H1 (cell line): ENCODE data around the gene PSAP. TPM values are rescaled to one million over a fixed set of nuclear protein-coding genes. Genes with fewer than 3 reads are reported as not detected.

ENCODE experiments used
- CTCF ChIA-PET: fragments of 300-600 bp; sonication (Branson Sonifier 250); formaldehyde crosslinking; loops from one replicate; lab custom pipeline; 2021; ENCODE audit not compliant: partially characterized antibody; lab: Charles Lee
- POLR2A ChIA-PET: fragments of 300-600 bp; sonication (Branson Sonifier 250); formaldehyde crosslinking; loops from one replicate; lab custom pipeline; 2021; ENCODE audit warnings: inconsistent platforms; ENCODE audit not compliant: partially characterized antibody; lab: Charles Lee
- DNase-seq, 2 experiments: peaks; one replicate each; pipeline versions ENCODE4 v3.0.0 to v3.0.0-alpha.2; 2010 to 2022; ENCODE audit warnings: low spot score in 2 of 2, low read depth in 1 of 2, mixed read lengths in 1 of 2
- FAIRE-seq: peaks from 2 replicates; lab custom pipeline; 2011; peaks lifted over from hg19 to GRCh38; lab: Jason Lieb, UNC
- H2AFZ ChIP-seq: 2 replicates; pipeline ENCODE4 v1.8.1; 2012; ENCODE audit warnings: low read length, inconsistent platforms
- H2AK5ac ChIP-seq: 2 replicates; pipeline ENCODE4 v1.6.1; 2013; ENCODE audit warnings: low read depth, low read length
- H2BK120ac ChIP-seq: replicated peaks from 2 replicates; pipeline ENCODE3; 2013; ENCODE audit warnings: low read depth, low read length, inconsistent platforms
- H2BK12ac ChIP-seq: 2 replicates; pipeline ENCODE4 v1.6.1; 2013; ENCODE audit warnings: low read depth, low read length
- H2BK15ac ChIP-seq: 2 replicates; pipeline ENCODE4 v1.6.1; 2013; ENCODE audit warnings: low read length
- H2BK20ac ChIP-seq: 2 replicates; pipeline ENCODE4 v1.6.1; 2013; ENCODE audit warnings: low read length
- H2BK5ac ChIP-seq: 2 replicates; pipeline ENCODE4 v1.6.1; 2013; ENCODE audit warnings: low read depth, low read length
- H3K14ac ChIP-seq: 2 replicates; pipeline ENCODE4 v1.6.1; 2013; ENCODE audit warnings: inconsistent platforms; ENCODE audit not compliant: insufficient read length
- H3K18ac ChIP-seq: 2 replicates; pipeline ENCODE4 v1.6.1; 2013; ENCODE audit warnings: low read length; ENCODE audit errors: extremely low read depth
- H3K23ac ChIP-seq: 2 replicates; pipeline ENCODE4 v1.6.1; 2013; ENCODE audit warnings: inconsistent platforms; ENCODE audit not compliant: insufficient read length
- H3K23me2 ChIP-seq: 2 replicates; pipeline ENCODE4 v1.6.1; 2013; ENCODE audit warnings: low read depth, low read length
- H3K27ac ChIP-seq: 2 replicates; pipeline ENCODE4 v1.6.1; 2011; ENCODE audit warnings: low read depth, low read length, inconsistent platforms
- H3K27me3 ChIP-seq, 4 experiments: replicated peaks in 1 of 4; 1 replicate in 1 of 4; 2 replicates in 3 of 4; pipeline versions ENCODE4 v1.6.1 to v1.8.1; 2011 to 2013; ENCODE audit warnings: low read length in 3 of 4, mild to moderate bottlenecking in 3 of 4, inconsistent platforms in 2 of 4, mixed read lengths in 2 of 4, moderate library complexity in 1 of 4; ENCODE audit not compliant: control insufficient read depth in 3 of 4, insufficient read depth in 3 of 4; ENCODE audit errors: extremely low read depth in 1 of 4
- H3K36me3 ChIP-seq, 4 experiments: 2 replicates each; pipeline versions ENCODE4 v1.6.1 to v1.8.1; 2011 to 2013; ENCODE audit warnings: mild to moderate bottlenecking in 4 of 4, low read length in 3 of 4, moderate library complexity in 2 of 4, control low read depth in 1 of 4, inconsistent platforms in 1 of 4; ENCODE audit not compliant: insufficient read depth in 4 of 4, control insufficient read depth in 2 of 4
- H3K4ac ChIP-seq: replicated peaks from 2 replicates; pipeline ENCODE3; 2013; ENCODE audit warnings: low read length, low read depth, mixed read lengths, inconsistent platforms; ENCODE audit not compliant: insufficient read length
- H3K4me1 ChIP-seq, 4 experiments: replicated peaks in 1 of 4; 1 replicate in 1 of 4; 2 replicates in 3 of 4; pipeline versions ENCODE4 v1.6.1 to v1.8.1; 2011 to 2013; ENCODE audit warnings: low read length in 3 of 4, inconsistent platforms in 2 of 4, mixed read lengths in 1 of 4; ENCODE audit not compliant: insufficient read depth in 4 of 4, control insufficient read depth in 3 of 4
- H3K4me2 ChIP-seq, 2 experiments: 2 replicates each; pipeline versions ENCODE4 v1.6.1 to v1.8.1; 2011 to 2013; ENCODE audit warnings: low read depth in 2 of 2, low read length in 2 of 2, control low read depth in 1 of 2, inconsistent platforms in 1 of 2, mild to moderate bottlenecking in 1 of 2; ENCODE audit not compliant: insufficient read depth in 1 of 2
- H3K4me3 ChIP-seq, 4 experiments: fragments of 200-600, 300-600 bp in 1 of 4; sonication (generic), shearing (Covaris generic), sonication (Bioruptor Twin) in 1 of 4; 2 replicates each; pipeline versions ENCODE4 v1.5.1 to v1.8.1; 2011 to 2016; ENCODE audit warnings: low read length in 4 of 4, low read depth in 3 of 4, control low read depth in 2 of 4, inconsistent platforms in 2 of 4, mild to moderate bottlenecking in 2 of 4, mixed read lengths in 1 of 4, moderate library complexity in 1 of 4; ENCODE audit not compliant: insufficient read depth in 2 of 4; ENCODE audit errors: extremely low read depth in 1 of 4
- H3K56ac ChIP-seq: replicated peaks from 2 replicates; pipeline ENCODE3; 2013; ENCODE audit warnings: low read depth, mild to moderate bottlenecking, mixed read lengths, low read length, inconsistent platforms; ENCODE audit not compliant: insufficient read length
- H3K79me1 ChIP-seq: 2 replicates; pipeline ENCODE4 v1.6.1; 2013; ENCODE audit warnings: low read depth, low read length, control low read depth
- H3K79me2 ChIP-seq, 2 experiments: 2 replicates each; pipeline versions ENCODE4 v1.6.1 to v1.8.1; 2012 to 2013; ENCODE audit warnings: low read length in 2 of 2, mild to moderate bottlenecking in 2 of 2, inconsistent platforms in 1 of 2; ENCODE audit not compliant: insufficient read depth in 2 of 2, control insufficient read depth in 1 of 2
- H3K9ac ChIP-seq, 4 experiments: replicated peaks in 1 of 4; 1 replicate in 1 of 4; 2 replicates in 3 of 4; pipeline versions ENCODE4 v1.6.1 to v1.8.1; 2011 to 2013; ENCODE audit warnings: low read depth in 3 of 4, low read length in 3 of 4, control low read depth in 2 of 4, mild to moderate bottlenecking in 2 of 4, moderate library complexity in 2 of 4, inconsistent platforms in 1 of 4; ENCODE audit errors: extremely low read depth in 1 of 4
- H3K9me3 ChIP-seq, 2 experiments: 2 replicates each; pipeline versions ENCODE4 v1.6.1 to v1.8.1; 2012 to 2013; ENCODE audit warnings: mild to moderate bottlenecking in 2 of 2, moderate library complexity in 2 of 2, control low read depth in 1 of 2, inconsistent platforms in 1 of 2, low read depth in 1 of 2, low read length in 1 of 2, mixed read lengths in 1 of 2; ENCODE audit not compliant: insufficient read depth in 2 of 2
- H4K20me1 ChIP-seq, 2 experiments: replicated peaks in 1 of 2; 2 replicates each; pipeline versions ENCODE3 to v1.8.1; 2011 to 2013; ENCODE audit warnings: inconsistent platforms in 2 of 2, low read length in 2 of 2, mild to moderate bottlenecking in 1 of 2; ENCODE audit not compliant: insufficient read depth in 2 of 2, control insufficient read depth in 1 of 2
- H4K5ac ChIP-seq: 2 replicates; pipeline ENCODE4 v1.6.1; 2013; ENCODE audit warnings: low read length, low read depth, mixed read lengths, inconsistent platforms; ENCODE audit not compliant: insufficient read length
- H4K8ac ChIP-seq: 2 replicates; pipeline ENCODE4 v1.8.0; 2013; ENCODE audit warnings: mild to moderate bottlenecking, moderate library complexity, low read length, inconsistent platforms; ENCODE audit not compliant: insufficient read depth; ENCODE audit errors: extremely low read depth
- H4K91ac ChIP-seq: replicated peaks from 2 replicates; pipeline ENCODE3; 2013; ENCODE audit warnings: low read length, mixed read lengths, inconsistent platforms; ENCODE audit not compliant: insufficient read length
- BCL11A ChIP-seq, 2 experiments: IDR thresholded peaks; one replicate each; pipeline ENCODE4 v1.6.1; 2011; ENCODE audit warnings: low read depth in 2 of 2, low read length in 2 of 2, mild to moderate bottlenecking in 2 of 2
- GABPA ChIP-seq: IDR thresholded peaks from 2 replicates; pipeline ENCODE4 v1.6.1; 2011; ENCODE audit warnings: mild to moderate bottlenecking, low read length, moderate library complexity, borderline replicate concordance; ENCODE audit not compliant: insufficient read depth
- JUN ChIP-seq: IDR thresholded peaks from 2 replicates; pipeline ENCODE4 v1.6.1; 2011; ENCODE audit warnings: low read depth, mild to moderate bottlenecking, improper control_type of control experiment, low read length
- KDM1A ChIP-seq: fragments of 200-600, 300-600 bp; sonication (generic); IDR thresholded peaks from 2 replicates; pipeline ENCODE4 v1.7.1; 2016; ENCODE audit warnings: mild to moderate bottlenecking, low read length, borderline replicate concordance
- NRF1 ChIP-seq: IDR thresholded peaks from 2 replicates; pipeline ENCODE4 v1.6.1; 2011; ENCODE audit warnings: mild to moderate bottlenecking, low read depth, low read length, improper control_type of control experiment
- PHF8 ChIP-seq: fragments of 200-600 bp; sonication (generic); conservative IDR thresholded peaks from 2 replicates; pipeline ENCODE4 v1.7.1; 2012; ENCODE audit warnings: low read depth, mild to moderate bottlenecking, inconsistent platforms, low read length, moderate library complexity
- POU5F1 ChIP-seq: IDR thresholded peaks from 2 replicates; pipeline ENCODE4 v1.6.1; 2011; ENCODE audit warnings: low read depth, mild to moderate bottlenecking, low read length, moderate library complexity
- RFX5 ChIP-seq: IDR thresholded peaks from 2 replicates; pipeline ENCODE4 v1.6.1; 2011; ENCODE audit warnings: low read depth, low read length, improper control_type of control experiment, borderline replicate concordance
- WGBS, 2 experiments: shearing (Covaris generic) in 1 of 2; methylation state at CpG; one replicate each; pipeline versions ENCODE4 v1.1.6 to v1.1.7; 2013 to 2015; ENCODE audit warnings: low lambda C conversion rate in 2 of 2, mixed read lengths in 2 of 2, inconsistent platforms in 1 of 2, low coverage in 1 of 2, missing lambda C conversion rate in 1 of 2; ENCODE audit not compliant: insufficient replicate concordance in 2 of 2, insufficient coverage in 1 of 2, insufficient read length in 1 of 2; ENCODE audit errors: extremely low coverage in 1 of 2, missing lambda C conversion rate in 1 of 2; 5-methylcytosine and 5-hydroxymethylcytosine counted together
- polyA plus RNA-seq, 7 experiments: library from polyadenylated mRNA; depleted of rRNA in 3 of 7; stranded (reverse) in 5 of 7; unstranded in 2 of 7; fragments of >200 nt in 5 of 7; fragments of 200-250 nt in 2 of 7; gene quantifications; 1 replicate in 5 of 7; 2 replicates in 1 of 7; 4 replicates in 1 of 7; pipeline versions ENCODE4 v1.2.1 to v1.2.3, GENCODE V29; 2011 to 2013; ENCODE audit warnings: missing spikeins in 2 of 7, mixed read lengths in 2 of 7
- total RNA-seq: library from RNA; stranded (reverse); fragmentation: NEBNext Ultra II Directional; extraction: Animal tissue kit (Norgen Biotek cat#: 25700); gene quantifications from 2 replicates; pipeline ENCODE4 v1.2.1, GENCODE V29; 2021

Gene PSAP
- total and polyA plus RNA-seq, 2 of the 8 experiments (the other 6 are each of a cell fraction or from before 2014, with no cell fraction given), result 386 to 504 TPM

- H4K8ac ChIP-seq, result no peak overlapping the region
- no peak overlapping the region for H2BK15ac ChIP-seq
- no peaks in the 10 kb centered on the region for H3K4me1 ChIP-seq
- peaks cover 3 to 15% of the 10 kb centered on the region in 2 experiments for H4K20me1 ChIP-seq
- 98% methylated on average over 5 of the region's 5 CpGs; no CpG with 5 or more reads in 1 of the 2 experiments for WGBS, 2 experiments
- H3K4me3 ChIP-seq, result no peak overlapping the region
- H4K91ac ChIP-seq, result no peak overlapping the region
- no peak overlapping the region for H2BK20ac ChIP-seq
- H4K5ac ChIP-seq, result no peak overlapping the region
- FAIRE-seq (no peak), DNase-seq (no peak)
- no peaks in the 10 kb centered on the region for H3K27me3 ChIP-seq
- ChIA-PET POLR2A (interaction anchor here (1.7 kb wide), 1 partner anchor 13 kb away, joined by 4 read pairs; no protein-coding TSS in a partner anchor), CTCF (interaction anchor here (0.8 to 1.8 kb wide), 7 partner anchors 9 to 355 kb away, joined by 3 to 6 read pairs (median 3); no protein-coding TSS in a partner anchor)
- peaks cover 4 to 34% of the 10 kb centered on the region in 2 experiments; a peak in 3 of 4 replicates for H3K79me2 ChIP-seq
- TF ChIP-seq KDM1A (no peak), PHF8 (no peak), NRF1 (no peak), RFX5 (no peak), POU5F1 (no peak), JUN (no peak), GABPA (no peak), BCL11A (IDR thresholded peaks at IDR 0.05; ENCODE audit: low read depth in 2 of 2, low read length in 2 of 2) (no peak)
- no peaks in the 10 kb centered on the region for H3K9me3 ChIP-seq
- H3K18ac ChIP-seq, result no peak overlapping the region
- H2BK12ac ChIP-seq, result no peak overlapping the region
- H3K79me1 ChIP-seq, result peaks cover 3% of the 10 kb centered on the region
- H3K4me2 ChIP-seq, result no peak overlapping the region
- no peak overlapping the region for H2AFZ ChIP-seq
- no peak overlapping the region for H2BK5ac ChIP-seq
- peaks cover 41 to 66% (median 60%) of the 10 kb centered on the region in 4 experiments for H3K36me3 ChIP-seq
- no peak overlapping the region for H3K14ac ChIP-seq
- no peak overlapping the region for H3K23ac ChIP-seq
- H2BK120ac ChIP-seq, result no peak overlapping the region
- H3K27ac ChIP-seq, result no peak overlapping the region
- no peak overlapping the region for H3K56ac ChIP-seq
- H2AK5ac ChIP-seq, result no peak overlapping the region
- H3K9ac ChIP-seq, result no peak overlapping the region
- H3K23me2 ChIP-seq, result no peaks in the 10 kb centered on the region
- no peak overlapping the region for H3K4ac ChIP-seq
These were observed 21.2 kb downstream of the PSAP start for GRCh38 chr10:71829896-71830295.
